NB4 (cell line): ENCODE results near the gene ARSI.

Source experiments
- DNase-seq: peaks from one replicate; pipeline ENCODE4 v3.0.0; 2010; ENCODE audit warnings: low read depth
- H3K4me3 ChIP-seq: one replicate; pipeline ENCODE4 v1.5.1; 2011; ENCODE audit warnings: mild to moderate bottlenecking, low read depth, low read length, moderate library complexity
- MYC ChIP-seq: IDR thresholded peaks from 2 replicates; pipeline ENCODE4 v1.6.1; 2011; ENCODE audit warnings: low read depth, low read length
- POLR2A ChIP-seq: IDR thresholded peaks from 2 replicates; pipeline ENCODE4 v1.6.1; 2011; ENCODE audit warnings: mild to moderate bottlenecking; ENCODE audit not compliant: insufficient read length; ENCODE audit errors: extremely low read depth
- TF ChIP-seq, protein P1 (sequence below): IDR thresholded peaks from one replicate; pipeline ENCODE4 v1.5.1; 2012; ENCODE audit warnings: low read depth, low read length
- TF ChIP-seq, protein P2 (sequence below): IDR thresholded peaks from 2 replicates; pipeline ENCODE4 v1.6.1; 2011; ENCODE audit warnings: low read depth, low read length

The ARSI gene

DNA sequence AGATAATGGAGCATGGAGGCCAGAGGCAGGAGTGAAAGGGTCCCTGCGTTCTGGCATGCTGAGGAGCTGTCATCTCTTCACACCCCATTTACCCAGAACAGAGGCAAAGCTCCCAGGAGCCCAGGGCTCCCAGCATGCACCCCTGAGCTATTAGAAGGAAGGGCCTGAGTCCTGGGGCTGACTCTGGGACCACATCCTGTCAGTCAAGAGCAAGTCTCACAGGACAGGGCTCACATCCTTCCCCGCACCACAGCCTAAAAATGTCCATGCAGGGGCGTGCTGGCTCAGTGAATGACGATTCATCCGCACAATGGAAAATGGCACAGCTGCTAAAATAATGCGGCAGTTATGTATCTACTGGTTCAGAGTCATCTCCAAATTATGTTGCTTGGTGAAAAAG lies 44.6 kb downstream of the ARSI start:
- H3K4me3 ChIP-seq: no peak overlapping the region
- TF ChIP-seq POLR2A (no peak), MYC (no peak)
- TF ChIP-seq, protein P1, sequence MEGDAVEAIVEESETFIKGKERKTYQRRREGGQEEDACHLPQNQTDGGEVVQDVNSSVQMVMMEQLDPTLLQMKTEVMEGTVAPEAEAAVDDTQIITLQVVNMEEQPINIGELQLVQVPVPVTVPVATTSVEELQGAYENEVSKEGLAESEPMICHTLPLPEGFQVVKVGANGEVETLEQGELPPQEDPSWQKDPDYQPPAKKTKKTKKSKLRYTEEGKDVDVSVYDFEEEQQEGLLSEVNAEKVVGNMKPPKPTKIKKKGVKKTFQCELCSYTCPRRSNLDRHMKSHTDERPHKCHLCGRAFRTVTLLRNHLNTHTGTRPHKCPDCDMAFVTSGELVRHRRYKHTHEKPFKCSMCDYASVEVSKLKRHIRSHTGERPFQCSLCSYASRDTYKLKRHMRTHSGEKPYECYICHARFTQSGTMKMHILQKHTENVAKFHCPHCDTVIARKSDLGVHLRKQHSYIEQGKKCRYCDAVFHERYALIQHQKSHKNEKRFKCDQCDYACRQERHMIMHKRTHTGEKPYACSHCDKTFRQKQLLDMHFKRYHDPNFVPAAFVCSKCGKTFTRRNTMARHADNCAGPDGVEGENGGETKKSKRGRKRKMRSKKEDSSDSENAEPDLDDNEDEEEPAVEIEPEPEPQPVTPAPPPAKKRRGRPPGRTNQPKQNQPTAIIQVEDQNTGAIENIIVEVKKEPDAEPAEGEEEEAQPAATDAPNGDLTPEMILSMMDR: no peak
- TF ChIP-seq, protein P2, sequence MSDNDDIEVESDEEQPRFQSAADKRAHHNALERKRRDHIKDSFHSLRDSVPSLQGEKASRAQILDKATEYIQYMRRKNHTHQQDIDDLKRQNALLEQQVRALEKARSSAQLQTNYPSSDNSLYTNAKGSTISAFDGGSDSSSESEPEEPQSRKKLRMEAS: no peak
- peak; percentile 36 for DNase-seq

DNA sequence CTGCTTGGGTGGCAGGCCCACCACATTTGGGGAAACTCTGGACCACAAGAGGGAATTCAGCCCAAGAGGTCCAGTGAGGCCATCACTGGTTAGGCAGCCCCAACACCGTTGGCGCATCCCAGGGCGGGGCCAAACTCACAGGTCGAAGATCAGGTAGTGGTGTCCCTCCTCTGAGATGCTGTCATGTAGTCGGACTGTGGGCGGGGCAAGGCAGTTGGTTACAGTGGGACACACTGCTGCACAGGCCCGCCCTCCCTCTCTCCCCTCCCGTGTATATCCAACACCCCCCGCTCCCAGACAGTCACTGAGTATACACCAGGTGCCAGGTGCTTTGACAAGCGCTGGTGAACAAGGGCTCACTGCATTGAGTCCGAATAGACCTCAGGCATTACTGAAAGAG lies 45.3 kb downstream of the ARSI start:
- no peak for DNase-seq
- TF ChIP-seq POLR2A (no peak), MYC (no peak)
- TF ChIP-seq, protein P2: no peak
- TF ChIP-seq, protein P1: no peak
- no peak overlapping the region for H3K4me3 ChIP-seq

DNA sequence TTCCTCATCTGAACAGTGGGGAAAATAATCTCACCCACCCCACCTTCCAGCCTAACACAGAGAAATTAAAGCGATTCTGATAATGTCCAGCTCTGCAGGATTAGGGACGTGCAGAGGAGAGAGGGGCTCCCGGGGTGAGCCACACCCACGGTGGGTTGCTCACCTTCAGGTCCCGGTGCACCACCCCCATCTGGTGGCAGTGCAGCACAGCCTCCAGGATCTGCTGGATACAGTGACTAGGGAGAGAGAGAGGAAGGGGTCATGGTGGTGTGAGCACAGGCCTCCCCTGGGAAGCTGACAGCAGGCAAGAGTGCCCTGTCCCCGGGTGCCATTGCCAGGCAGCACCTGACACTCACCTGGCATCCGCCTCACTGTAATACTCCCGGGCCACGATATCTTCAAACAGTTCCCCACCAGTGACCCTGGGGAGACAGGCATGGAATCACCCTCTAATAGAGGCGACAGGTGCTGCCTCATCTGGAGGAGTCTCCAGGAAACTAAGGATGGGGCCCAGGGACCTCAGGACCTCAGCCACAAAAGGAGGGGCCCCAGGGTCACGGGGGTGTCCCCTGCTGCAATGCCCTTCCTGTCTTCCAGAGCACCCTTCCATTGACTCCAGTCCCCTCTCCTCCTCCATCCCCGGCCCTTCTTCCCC lies 46.2 kb downstream of the ARSI start:
- TF ChIP-seq, protein P1: no peak
- no peak for TF ChIP-seq POLR2A
- TF ChIP-seq, protein P2: no peak
- no peak for TF ChIP-seq MYC
- DNase-seq: no peak
- H3K4me3 ChIP-seq: no peak overlapping the region

DNA sequence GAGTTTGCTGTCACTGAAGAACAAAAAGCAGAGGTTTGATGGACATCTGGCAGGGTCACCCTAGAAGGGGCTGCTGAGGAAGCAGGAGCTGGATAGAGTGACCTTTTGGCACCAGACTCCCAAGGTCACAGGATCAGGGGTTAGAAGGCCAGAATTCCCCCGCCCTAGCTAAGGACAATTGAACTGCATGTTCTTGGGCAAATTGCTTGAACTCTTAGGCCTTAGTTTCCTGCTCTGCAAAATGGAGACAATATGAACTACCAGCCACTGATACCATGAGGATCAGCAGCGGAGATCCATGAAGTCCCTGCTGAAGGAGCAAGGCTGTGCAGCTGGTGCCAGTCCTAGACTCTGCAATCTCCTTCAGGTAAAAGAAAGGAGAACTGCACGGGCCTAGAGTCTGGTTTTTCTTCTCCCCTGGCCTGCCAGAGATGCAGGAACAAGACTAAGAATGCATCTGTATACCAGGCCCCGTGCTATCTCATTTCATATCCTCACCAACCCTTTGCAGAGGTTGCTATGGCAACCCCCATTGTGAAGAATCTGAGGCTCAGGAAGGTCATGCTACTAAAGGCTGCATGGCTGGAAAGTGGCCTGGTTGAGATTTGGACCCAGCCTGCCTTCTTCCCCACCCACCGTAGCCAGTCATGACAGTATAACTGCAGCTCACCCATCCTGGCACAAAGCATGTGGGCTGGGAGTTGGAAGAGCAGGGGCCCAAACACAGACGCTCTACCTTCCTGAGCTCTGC lies 46.9 kb downstream of the ARSI start:
- TF ChIP-seq POLR2A (no peak), MYC (no peak)
- TF ChIP-seq, protein P1: no peak
- TF ChIP-seq, protein P2: no peak
- no peak overlapping the region for H3K4me3 ChIP-seq
- no peak for DNase-seq

DNA sequence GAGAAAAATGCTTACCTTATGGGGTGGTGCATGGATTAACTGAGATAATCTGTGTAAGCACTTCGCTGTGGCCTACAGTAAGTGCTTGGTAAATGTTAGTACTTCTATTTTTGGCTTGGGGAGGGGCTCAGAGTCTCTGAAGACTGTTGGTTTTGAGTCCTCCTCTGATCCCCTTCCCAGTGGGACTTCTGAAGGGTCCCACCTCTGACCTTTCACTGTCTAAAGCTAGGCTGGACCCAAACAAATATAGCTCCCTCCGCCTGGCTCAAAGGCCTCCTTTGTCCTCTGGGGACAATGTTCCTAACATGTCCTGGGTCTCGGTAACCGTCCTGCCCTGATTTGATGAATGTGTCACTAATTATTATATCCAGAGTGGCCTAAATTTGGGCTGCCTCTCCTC lies 47.9 kb downstream of the ARSI start:
- TF ChIP-seq, protein P1: no peak
- TF ChIP-seq, protein P2: no peak
- TF ChIP-seq POLR2A: no peak
- TF ChIP-seq MYC: no peak
- no peak overlapping the region for H3K4me3 ChIP-seq
- no peak for DNase-seq

DNA sequence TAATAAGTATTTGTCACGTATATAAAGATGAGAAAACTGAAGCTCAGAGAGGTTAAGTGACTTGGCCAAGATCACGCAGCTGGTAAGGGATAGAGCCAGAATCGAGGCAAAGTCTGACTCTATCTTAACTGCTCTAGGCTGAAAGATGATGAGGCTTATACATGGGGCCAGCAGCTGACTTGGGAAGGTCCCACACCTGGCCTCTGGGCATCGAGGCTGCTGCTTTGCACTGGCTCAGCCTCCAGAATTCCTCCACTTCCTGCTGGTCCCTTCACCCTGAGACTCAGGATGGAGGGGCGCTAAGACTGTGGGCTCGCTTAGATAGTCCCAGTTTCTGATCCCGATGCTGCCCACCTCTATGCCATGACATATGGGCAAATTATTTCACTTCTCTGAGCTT lies 48.3 kb downstream of the ARSI start:
- TF ChIP-seq, protein P1: no peak
- TF ChIP-seq, protein P2: no peak
- TF ChIP-seq POLR2A (no peak), MYC (no peak)
- DNase-seq: no peak
- no peak overlapping the region for H3K4me3 ChIP-seq
